HL-60 (cell line): ENCODE results near the gene NDUFA11.

Experiments used
- CTCF ChIP-seq: IDR thresholded peaks from one replicate; pipeline ENCODE4 v1.5.1; 2011; ENCODE audit warnings: low read length, control low read depth, inconsistent platforms; ENCODE audit not compliant: insufficient read depth
- GABPA ChIP-seq: IDR thresholded peaks from 2 replicates; pipeline ENCODE4 v1.6.1; 2012; ENCODE audit warnings: low read depth
- POLR2AphosphoS5 ChIP-seq: IDR thresholded peaks from 2 replicates; pipeline ENCODE4 v1.6.1; 2012; ENCODE audit warnings: low read depth
- REST ChIP-seq: IDR thresholded peaks from 2 replicates; pipeline ENCODE4 v1.6.1; 2012; ENCODE audit warnings: low read depth; ENCODE audit not compliant: insufficient replicate concordance

GRCh38 chr19:5880604-5881078 is 22.9 kb downstream of the NDUFA11 start:
- no peak for TF ChIP-seq CTCF
- no peak for TF ChIP-seq POLR2AphosphoS5
- TF ChIP-seq REST: no peak
- TF ChIP-seq GABPA: no peak
